ENCODE data around the gene BMP6.

DNA sequence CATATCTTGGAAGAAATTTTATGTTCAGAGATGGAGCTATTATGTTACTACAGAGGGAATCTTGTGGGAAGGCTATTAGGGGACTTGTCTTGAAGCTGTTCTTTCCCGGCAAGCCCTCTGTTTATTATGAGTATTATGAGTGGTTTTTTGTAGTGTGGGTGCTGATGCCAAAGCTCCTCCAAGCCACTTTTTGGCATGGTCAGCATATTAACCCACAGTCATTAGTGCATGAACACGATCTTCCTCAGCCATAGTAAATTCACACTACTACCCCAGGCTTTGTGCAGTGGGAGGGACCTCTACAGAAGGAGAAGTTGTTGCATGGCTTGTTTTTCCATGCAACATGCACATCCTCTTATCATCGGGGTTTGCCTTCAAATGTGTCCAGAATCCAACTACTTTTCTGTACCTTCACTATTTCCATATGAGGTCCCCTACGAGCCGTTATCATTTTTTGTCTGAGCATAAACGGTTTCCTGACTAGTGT, 6.5 kb upstream of the BMP6 start:
- TF ChIP-seq, protein P1, sequence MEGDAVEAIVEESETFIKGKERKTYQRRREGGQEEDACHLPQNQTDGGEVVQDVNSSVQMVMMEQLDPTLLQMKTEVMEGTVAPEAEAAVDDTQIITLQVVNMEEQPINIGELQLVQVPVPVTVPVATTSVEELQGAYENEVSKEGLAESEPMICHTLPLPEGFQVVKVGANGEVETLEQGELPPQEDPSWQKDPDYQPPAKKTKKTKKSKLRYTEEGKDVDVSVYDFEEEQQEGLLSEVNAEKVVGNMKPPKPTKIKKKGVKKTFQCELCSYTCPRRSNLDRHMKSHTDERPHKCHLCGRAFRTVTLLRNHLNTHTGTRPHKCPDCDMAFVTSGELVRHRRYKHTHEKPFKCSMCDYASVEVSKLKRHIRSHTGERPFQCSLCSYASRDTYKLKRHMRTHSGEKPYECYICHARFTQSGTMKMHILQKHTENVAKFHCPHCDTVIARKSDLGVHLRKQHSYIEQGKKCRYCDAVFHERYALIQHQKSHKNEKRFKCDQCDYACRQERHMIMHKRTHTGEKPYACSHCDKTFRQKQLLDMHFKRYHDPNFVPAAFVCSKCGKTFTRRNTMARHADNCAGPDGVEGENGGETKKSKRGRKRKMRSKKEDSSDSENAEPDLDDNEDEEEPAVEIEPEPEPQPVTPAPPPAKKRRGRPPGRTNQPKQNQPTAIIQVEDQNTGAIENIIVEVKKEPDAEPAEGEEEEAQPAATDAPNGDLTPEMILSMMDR (IDR thresholded peaks at IDR 0.05), result no peak
- TF ChIP-seq POLR2A (IDR thresholded peaks at IDR 0.05), result no peak
